Measurements from ENCODE around the gene SORBS1.

DNA sequence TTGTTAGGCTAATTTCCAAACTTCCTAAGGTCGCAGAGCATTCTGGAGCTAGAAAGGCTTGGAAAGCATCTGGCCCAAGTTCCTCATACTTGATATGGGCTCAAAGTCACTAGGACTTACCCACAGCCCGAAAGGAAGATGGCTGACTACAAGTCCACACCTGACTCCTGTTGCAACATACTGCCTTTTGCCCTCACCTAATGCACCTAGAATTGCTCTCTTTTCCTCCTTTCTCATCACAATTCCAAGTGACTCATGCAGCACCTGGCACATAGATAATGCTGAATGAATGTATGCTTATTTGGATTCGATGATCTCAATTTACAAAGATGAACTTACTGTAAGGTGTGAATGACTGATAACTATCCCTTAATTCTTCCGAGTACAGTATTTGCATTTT, 131.5 kb downstream of the SORBS1 start:
- no peak for TF ChIP-seq POLR2A (IDR thresholded peaks at IDR 0.05)
- TF ChIP-seq, protein P1, sequence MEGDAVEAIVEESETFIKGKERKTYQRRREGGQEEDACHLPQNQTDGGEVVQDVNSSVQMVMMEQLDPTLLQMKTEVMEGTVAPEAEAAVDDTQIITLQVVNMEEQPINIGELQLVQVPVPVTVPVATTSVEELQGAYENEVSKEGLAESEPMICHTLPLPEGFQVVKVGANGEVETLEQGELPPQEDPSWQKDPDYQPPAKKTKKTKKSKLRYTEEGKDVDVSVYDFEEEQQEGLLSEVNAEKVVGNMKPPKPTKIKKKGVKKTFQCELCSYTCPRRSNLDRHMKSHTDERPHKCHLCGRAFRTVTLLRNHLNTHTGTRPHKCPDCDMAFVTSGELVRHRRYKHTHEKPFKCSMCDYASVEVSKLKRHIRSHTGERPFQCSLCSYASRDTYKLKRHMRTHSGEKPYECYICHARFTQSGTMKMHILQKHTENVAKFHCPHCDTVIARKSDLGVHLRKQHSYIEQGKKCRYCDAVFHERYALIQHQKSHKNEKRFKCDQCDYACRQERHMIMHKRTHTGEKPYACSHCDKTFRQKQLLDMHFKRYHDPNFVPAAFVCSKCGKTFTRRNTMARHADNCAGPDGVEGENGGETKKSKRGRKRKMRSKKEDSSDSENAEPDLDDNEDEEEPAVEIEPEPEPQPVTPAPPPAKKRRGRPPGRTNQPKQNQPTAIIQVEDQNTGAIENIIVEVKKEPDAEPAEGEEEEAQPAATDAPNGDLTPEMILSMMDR (IDR thresholded peaks at IDR 0.05), result no peak

Data from body of pancreas (tissue), 4 donors.